ENCODE measurements around the gene HOOK2.
"Not testable (repeated sequence)": the region's sequence is repeated elsewhere in the genome, so short reads cannot be mapped to it uniquely, and the experiment has no call there.

The HOOK2 gene

GRCh38 chr19:12745166-12745897, 30.0 kb downstream of the HOOK2 start:
- no peak overlapping the region for H3K4me3 ChIP-seq (ENCODE audit: low read length)
- peaks cover 40% of the 10 kb centered on the region for H3K36me3 ChIP-seq (ENCODE audit: insufficient read depth, low read length)
- no peak overlapping the region for H3K9ac ChIP-seq (ENCODE audit: low read depth, low read length)
- WGBS: 93% methylated on average over 22 of the region's 22 CpGs
- no peak overlapping the region for H3K27ac ChIP-seq (ENCODE audit: low read depth, low read length)
- H3K27me3 ChIP-seq (ENCODE audit: insufficient read depth, low read length): peaks cover 9% of the 10 kb centered on the region
- no peaks in the 10 kb centered on the region for H3K9me3 ChIP-seq (ENCODE audit: insufficient read depth, low read depth, low read length)
- no peaks in the 10 kb centered on the region for H3K4me1 ChIP-seq (ENCODE audit: insufficient read depth, low read length)

GRCh38 chr19:12737835-12738351, 37.5 kb downstream of the HOOK2 start:
- H3K4me1 ChIP-seq (ENCODE audit: insufficient read depth, low read length): peaks cover 4% of the 10 kb centered on the region; the same call in 1 of the 2 replicates
- H3K4me3 ChIP-seq (ENCODE audit: low read length): peak overlapping the region; percentile 81
- H3K27me3 ChIP-seq (ENCODE audit: insufficient read depth, low read length): no peaks in the 10 kb centered on the region
- peaks cover 21% of the 10 kb centered on the region for H3K36me3 ChIP-seq (ENCODE audit: insufficient read depth, low read length)
- peak overlapping the region; percentile 89 for H3K27ac ChIP-seq (ENCODE audit: low read depth, low read length)
- 19% methylated on average over 13 of the region's 13 CpGs for WGBS
- H3K9me3 ChIP-seq (ENCODE audit: insufficient read depth, low read depth, low read length): no peaks in the 10 kb centered on the region
- H3K9ac ChIP-seq (ENCODE audit: low read depth, low read length): peak overlapping the region; percentile 84

- Histone ChIP-seq H3K4me1 (ENCODE audit: insufficient read depth, low read length) (peaks cover 5% of the 10 kb centered on the region; the same call in 1 of the 2 replicates), H3K9me3 (ENCODE audit: insufficient read depth, low read depth, low read length) (no peaks in the 10 kb centered on the region), H3K27me3 (ENCODE audit: insufficient read depth, low read length) (no peaks in the 10 kb centered on the region), H3K4me3 (ENCODE audit: low read length) (peak within 1 kb of the TSS; percentile 81), H3K9ac (ENCODE audit: low read depth, low read length) (peak within 1 kb of the TSS; percentile 84), H3K36me3 (ENCODE audit: insufficient read depth, low read length) (peaks cover 21% of the 10 kb centered on the region), H3K27ac (ENCODE audit: low read depth, low read length) (peak within 1 kb of the TSS; percentile 89)
- WGBS: under 1% methylated on average over 29 of the region's 29 CpGs
These were observed 38.1 kb downstream of the HOOK2 start, which contains the start of gene GET3 for GRCh38 chr19:12736995-12737834. TSS of gene GET3 (plus strand) at chr19:12737497. CDS start at chr19:12737506, 9 bp downstream.

GRCh38 chr19:12733369-12734214, 41.8 kb downstream of the HOOK2 start:
- WGBS: 0% methylated on average over 11 of the region's 15 CpGs
- peak overlapping the region; percentile 90 for H3K27ac ChIP-seq (ENCODE audit: low read depth, low read length)

GRCh38 chr19:12731337-12731736, 44.0 kb downstream of the HOOK2 start:
- no peaks in the 10 kb centered on the region for H3K27me3 ChIP-seq (ENCODE audit: insufficient read depth, low read length)
- H3K36me3 ChIP-seq (ENCODE audit: insufficient read depth, low read length): peaks cover 30% of the 10 kb centered on the region
- no peak overlapping the region for H3K27ac ChIP-seq (ENCODE audit: low read depth, low read length)
- no peak overlapping the region for H3K9ac ChIP-seq (ENCODE audit: low read depth, low read length)
- H3K9me3 ChIP-seq (ENCODE audit: insufficient read depth, low read depth, low read length): no peaks in the 10 kb centered on the region
- H3K4me3 ChIP-seq (ENCODE audit: low read length): no peak overlapping the region
- WGBS: 96% methylated on average over 24 of the region's 24 CpGs
- peaks cover 8% of the 10 kb centered on the region for H3K4me1 ChIP-seq (ENCODE audit: insufficient read depth, low read length)

More at GRCh38 chr19:12733369-12734214, 41.8 kb downstream of the HOOK2 start:
- Histone ChIP-seq H3K4me1 (ENCODE audit: insufficient read depth, low read length) (peaks cover 5% of the 10 kb centered on the region; the same call in 1 of the 2 replicates), H3K27me3 (ENCODE audit: insufficient read depth, low read length) (no peaks in the 10 kb centered on the region), H3K4me3 (ENCODE audit: low read length) (peak overlapping the region; percentile 92), H3K36me3 (ENCODE audit: insufficient read depth, low read length) (peaks cover 32% of the 10 kb centered on the region), H3K9ac (ENCODE audit: low read depth, low read length) (peak overlapping the region; percentile 98), H3K9me3 (ENCODE audit: insufficient read depth, low read depth, low read length) (no peaks in the 10 kb centered on the region)

GRCh38 chr19:12730064-12730463, 45.3 kb downstream of the HOOK2 start:
- H3K9me3 ChIP-seq (ENCODE audit: insufficient read depth, low read depth, low read length): no peaks in the 10 kb centered on the region
- peaks cover 8% of the 10 kb centered on the region for H3K4me1 ChIP-seq (ENCODE audit: insufficient read depth, low read length)
- peaks cover 30% of the 10 kb centered on the region for H3K36me3 ChIP-seq (ENCODE audit: insufficient read depth, low read length)
- no peaks in the 10 kb centered on the region for H3K27me3 ChIP-seq (ENCODE audit: insufficient read depth, low read length)
- H3K9ac ChIP-seq (ENCODE audit: low read depth, low read length): no peak overlapping the region
- 98% methylated on average over 3 of the region's 3 CpGs for WGBS
- no peak overlapping the region for H3K4me3 ChIP-seq (ENCODE audit: low read length)
- no peak overlapping the region for H3K27ac ChIP-seq (ENCODE audit: low read depth, low read length)

- WGBS: 95% methylated on average over 9 of the region's 9 CpGs
- Histone ChIP-seq H3K9ac (ENCODE audit: low read depth, low read length) (no peak overlapping the region), H3K4me3 (ENCODE audit: low read length) (no peak overlapping the region)
These were observed 47.5 kb downstream of the HOOK2 start for GRCh38 chr19:12727745-12728433.

GRCh38 chr19:12726988-12727316, 48.4 kb downstream of the HOOK2 start:
- 100% methylated on average over 1 of the region's 2 CpGs for WGBS
- no peak overlapping the region for H3K27ac ChIP-seq (ENCODE audit: low read depth, low read length)

More at GRCh38 chr19:12727745-12728433, 47.5 kb downstream of the HOOK2 start:
- peaks cover 4% of the 10 kb centered on the region for H3K4me1 ChIP-seq (ENCODE audit: insufficient read depth, low read length)
- H3K27me3 ChIP-seq (ENCODE audit: insufficient read depth, low read length): no peaks in the 10 kb centered on the region
- peaks cover 30% of the 10 kb centered on the region for H3K36me3 ChIP-seq (ENCODE audit: insufficient read depth, low read length)
- no peaks in the 10 kb centered on the region for H3K9me3 ChIP-seq (ENCODE audit: insufficient read depth, low read depth, low read length)
- H3K27ac ChIP-seq (ENCODE audit: low read depth, low read length): no peak overlapping the region

GRCh38 chr19:12725612-12726011, 49.7 kb downstream of the HOOK2 start:
- peaks cover 17% of the 10 kb centered on the region for H3K36me3 ChIP-seq (ENCODE audit: insufficient read depth, low read length)
- WGBS: 94% methylated on average over 10 of the region's 10 CpGs
- H3K4me3 ChIP-seq (ENCODE audit: low read length); H3K9me3 ChIP-seq (ENCODE audit: insufficient read depth, low read depth, low read length); H3K9ac ChIP-seq (ENCODE audit: low read depth, low read length); H3K27me3 ChIP-seq (ENCODE audit: insufficient read depth, low read length); H3K4me1 ChIP-seq (ENCODE audit: insufficient read depth, low read length); H3K27ac ChIP-seq (ENCODE audit: low read depth, low read length): not testable (repeated sequence)

More at GRCh38 chr19:12726988-12727316, 48.4 kb downstream of the HOOK2 start:
- Histone ChIP-seq H3K36me3 (ENCODE audit: insufficient read depth, low read length) (peaks cover 27% of the 10 kb centered on the region), H3K9me3 (ENCODE audit: insufficient read depth, low read depth, low read length) (no peaks in the 10 kb centered on the region), H3K9ac (ENCODE audit: low read depth, low read length) (no peak overlapping the region), H3K4me3 (ENCODE audit: low read length) (no peak overlapping the region), H3K27me3 (ENCODE audit: insufficient read depth, low read length) (no peaks in the 10 kb centered on the region), H3K4me1 (ENCODE audit: insufficient read depth, low read length) (peaks cover 3% of the 10 kb centered on the region; the same call in 1 of the 2 replicates)
